HG03342 (cell line): ENCODE data around the gene SPCS2.

Source experiments
- ATAC-seq: cut with Tn5 transposase; IDR thresholded peaks from one replicate; pipeline ENCODE4 v1.9.1; 2021; ENCODE audit warnings: mild to moderate bottlenecking, moderate library complexity; ENCODE audit not compliant: unreplicated experiment

The SPCS2 gene

DNA sequence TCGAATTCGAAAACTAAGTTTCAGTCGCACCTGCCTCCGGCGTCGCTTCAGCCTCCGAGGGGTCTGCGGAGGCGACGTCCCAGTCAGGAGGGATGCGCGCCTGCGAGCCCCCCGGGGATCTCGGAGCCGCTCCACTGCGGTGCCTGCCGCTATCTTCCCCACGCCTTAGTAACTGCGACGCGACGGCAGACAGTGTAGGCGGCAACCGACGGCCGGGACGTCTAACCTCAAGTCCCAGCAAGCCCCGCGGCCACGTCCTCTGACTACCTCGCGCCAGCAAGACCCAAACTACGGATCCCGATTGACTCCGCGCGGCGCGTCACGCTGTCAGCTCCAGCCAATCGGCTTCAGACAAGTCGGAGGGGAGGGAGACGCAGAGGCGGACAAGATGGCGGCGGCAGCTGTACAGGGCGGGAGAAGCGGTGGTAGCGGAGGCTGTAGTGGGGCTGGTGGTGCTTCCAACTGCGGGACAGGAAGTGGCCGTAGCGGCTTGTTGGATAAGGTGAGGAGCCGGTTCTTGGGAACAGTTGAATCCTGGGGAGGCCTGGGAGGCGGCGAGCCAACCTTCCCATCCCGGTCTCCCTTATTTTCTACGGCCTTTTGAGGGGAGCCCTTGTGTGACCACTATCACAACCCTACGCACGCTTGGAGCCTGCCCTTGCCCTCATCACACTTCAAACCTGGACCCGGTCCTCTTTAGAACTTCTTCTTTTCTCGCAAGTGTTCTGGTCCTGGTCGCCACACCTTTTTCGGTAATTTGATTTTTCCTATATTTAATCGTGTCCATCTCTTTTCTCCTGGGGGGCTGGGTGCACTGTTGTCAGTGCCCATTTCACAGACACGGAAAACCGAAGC, at the start of gene SPCS2, which contains the start of gene XRRA1:
Gene SPCS2 (plus strand): TSS at position 369 of the 855 bp plus-strand sequence. CDS start 20 bp downstream, at position 389.
Gene XRRA1 (minus strand): TSS at position 194 of the 855 bp plus-strand sequence. CDS start 8,213 bp downstream, outside the sequence.
- ATAC-seq, result peak; percentile 95

DNA sequence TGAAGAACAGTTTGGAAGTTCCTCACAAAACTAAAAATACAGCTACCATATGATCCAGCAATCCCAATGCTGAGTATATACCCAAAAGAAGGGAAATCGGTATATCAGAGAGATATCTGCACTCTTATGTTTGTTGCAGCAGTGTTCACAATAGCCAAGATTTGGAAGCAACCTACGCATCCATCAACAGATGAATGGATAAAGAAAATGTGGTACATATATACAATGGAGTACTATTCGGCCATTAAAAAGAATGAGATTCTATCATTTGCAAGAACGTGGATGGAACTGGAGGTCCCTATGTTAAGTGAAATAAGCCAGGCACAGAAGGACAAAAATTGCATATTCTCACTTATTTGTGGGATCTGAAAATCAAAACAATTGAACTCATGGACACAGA, 46.7 kb upstream of the SPCS2 start:
- no peak for ATAC-seq

DNA sequence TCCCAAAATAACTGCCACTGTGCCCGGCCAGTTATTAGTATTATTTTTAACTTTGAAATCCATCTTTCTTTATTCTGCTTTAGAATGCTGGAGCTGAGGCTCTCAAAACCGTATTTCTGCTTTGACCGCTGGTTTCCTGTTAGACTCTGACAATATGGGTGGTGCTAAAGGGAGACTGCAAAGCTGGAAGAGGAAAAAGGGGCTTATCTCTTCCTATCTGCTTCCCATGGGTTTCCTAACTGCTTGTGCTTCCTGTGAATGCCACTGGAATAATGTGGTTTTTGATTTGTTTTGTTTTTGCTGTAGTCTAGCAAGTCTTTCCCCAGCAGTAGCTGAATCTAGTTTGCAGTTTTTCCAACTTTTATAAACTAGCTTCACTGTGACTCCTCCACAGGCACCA, 43.7 kb upstream of the SPCS2 start:
- no peak for ATAC-seq

DNA sequence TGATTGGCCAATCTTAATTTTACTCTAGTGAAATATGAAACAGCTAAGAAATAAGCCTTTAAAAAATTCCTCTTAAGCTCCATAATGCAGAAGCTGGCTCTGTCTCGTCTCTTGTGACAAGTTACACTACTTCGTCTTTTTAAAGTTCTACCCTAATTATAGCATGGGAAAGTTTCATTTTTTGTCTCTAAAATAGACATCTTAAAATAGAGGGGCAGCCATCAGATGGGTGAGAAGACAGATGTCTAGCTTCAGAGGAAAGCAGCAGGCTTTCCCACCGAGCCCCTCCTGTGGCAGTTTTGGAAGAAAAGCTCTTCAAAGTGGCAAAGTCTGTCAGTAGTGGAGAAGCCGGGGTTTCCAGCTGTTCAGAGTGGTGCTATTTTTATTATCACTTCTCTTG, 39.7 kb upstream of the SPCS2 start:
- no peak for ATAC-seq

DNA sequence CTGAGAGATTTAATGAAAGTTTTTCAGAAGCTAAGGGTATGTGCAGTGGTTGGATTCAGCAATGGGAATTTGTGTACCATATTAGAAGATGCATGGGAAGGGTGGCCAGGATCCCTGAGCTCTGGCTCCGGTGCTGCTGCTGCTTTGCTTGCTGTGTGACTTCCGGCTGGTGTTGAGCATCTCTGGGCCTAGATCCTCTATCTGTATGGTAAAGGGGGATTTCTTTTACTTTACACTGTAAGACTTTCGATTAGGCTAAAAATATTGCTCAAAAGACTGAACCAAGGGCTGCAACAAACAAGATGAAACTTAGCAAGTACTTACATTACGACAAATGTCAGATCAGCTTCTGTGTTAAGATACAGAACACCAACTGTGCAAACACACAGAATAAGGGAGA, 39.3 kb upstream of the SPCS2 start:
- ATAC-seq, result no peak

DNA sequence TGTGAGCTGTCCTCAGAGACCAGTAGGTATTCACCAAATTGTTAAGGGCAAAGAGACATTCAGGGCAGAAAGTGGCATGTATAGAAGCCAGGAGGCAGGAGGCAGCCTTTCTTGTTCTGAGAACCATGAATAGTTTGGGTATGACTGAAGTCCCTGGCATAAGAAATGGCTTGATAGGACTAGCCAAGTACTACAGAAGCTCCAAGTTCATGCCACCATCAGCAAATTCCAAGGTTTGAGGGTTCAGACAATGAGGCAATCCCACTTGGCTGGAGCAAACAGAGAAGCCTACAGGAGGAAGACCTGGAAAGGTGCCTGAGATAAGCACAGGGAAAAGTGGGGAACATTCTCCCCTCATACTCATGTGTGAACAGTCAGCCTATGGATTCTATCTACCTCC, 25.9 kb upstream of the SPCS2 start:
- no peak for ATAC-seq

DNA sequence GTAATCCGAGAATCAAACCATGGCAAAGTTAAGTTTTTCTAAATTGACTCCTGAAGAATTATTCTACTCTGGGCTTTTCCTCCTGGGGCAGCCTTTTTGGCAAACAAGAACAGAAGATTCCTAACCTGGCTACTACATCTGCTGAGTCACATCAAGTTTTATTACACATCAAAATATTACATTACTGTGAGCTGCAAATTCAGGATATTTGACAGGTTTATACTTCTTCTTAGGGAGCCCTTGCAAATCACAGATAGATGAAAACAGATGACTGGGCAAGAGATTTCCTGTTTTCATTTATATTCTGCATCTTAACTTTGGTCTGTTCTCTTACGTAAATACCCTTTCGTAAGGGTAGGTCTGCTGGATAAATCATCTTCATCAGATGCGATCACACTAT, 23.8 kb upstream of the SPCS2 start:
- ATAC-seq, result no peak

DNA sequence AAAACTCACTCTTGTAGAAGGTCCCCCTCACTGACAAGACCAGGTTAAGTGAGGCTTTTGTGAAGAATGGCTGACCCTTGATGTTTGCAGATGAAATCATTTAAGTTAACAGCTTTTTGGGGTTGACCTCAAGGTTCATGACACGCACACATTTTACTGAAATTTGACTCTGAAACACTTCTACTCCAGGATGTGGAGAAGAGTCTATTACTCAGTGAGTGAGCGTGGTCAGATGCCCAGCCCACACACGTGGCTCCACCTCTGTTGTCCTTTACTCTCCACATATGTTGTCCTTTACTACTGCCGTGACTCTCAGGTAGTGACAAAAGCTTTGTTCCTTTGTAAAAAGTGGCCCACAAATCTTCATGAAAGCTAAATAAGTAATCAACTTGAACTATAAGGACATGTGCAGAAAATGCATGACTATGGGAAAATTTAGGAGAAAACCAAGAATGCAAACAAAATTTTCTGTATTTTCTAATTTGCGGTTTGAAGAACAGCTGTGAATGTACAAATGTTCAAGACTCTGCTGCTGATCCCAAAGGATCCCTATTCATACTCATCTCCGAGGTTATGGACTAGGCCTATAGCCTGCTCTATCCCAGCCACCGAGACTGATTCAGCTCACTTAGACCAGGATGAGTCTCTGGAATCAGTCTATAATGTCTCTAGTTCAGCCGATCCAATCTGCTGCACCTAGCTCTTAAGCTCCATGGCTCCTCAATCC, 22.6 kb upstream of the SPCS2 start:
- no peak for ATAC-seq

DNA sequence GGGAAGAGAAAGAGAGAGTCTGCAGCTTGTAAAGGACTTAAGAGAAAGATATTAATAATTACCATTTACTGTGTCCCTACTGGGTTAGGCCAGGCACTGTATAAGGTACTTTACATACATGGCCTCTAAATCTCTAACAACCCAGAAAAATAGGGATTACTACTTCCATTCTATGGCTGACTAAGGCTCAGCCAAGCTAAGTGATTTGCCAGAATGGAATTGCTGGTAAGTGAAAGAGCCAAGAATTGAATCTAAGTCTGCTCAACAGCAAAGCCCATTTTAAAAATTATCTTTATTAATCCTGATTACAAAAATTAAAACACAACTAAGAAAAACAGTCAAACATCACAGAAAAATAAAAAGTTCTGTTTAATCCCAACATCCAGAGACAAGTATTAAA, 21.6 kb upstream of the SPCS2 start:
- ATAC-seq, result no peak

DNA sequence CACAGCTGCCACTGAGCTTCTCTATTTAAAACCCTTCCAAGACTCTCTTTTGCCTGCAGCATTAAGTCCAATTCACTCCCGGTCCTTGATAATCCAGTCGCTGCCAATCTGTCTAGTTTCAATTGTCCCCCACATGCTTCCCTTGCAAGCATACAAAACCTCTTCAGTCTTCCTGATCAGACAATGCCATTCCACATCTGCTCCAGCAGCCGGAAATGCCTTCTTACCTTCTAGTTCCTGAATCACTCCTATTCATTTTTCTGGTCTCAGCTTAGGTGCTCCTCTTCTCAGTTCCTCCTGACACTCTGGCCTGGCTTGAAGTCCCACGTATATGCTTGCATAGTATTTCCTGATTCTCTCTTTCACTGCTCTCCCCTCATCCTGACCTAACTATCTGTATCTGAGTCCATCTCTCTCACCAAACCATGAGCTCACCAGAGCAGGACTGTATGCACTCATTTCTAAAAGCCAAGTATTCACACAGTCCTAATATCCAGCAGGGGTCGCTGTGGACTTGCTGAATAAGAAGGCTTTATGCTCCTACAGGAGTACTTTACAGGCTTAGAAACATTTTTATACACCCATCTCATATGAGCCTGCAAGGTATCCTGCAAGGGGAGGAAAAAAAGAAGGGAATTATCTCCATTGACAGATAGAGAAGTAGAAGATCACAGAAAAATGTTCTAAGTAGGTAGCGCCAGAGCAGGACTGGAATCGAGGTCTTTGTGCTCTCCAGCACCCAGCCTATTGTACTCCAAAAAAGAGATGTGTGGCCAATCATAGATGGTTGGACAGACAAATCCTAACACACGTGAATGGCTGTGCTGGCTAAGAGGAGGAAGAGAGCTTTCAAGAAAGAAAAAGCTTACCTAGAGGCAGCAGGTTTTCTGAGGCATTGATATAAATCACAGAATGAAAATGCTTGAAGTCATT, 19.4 kb upstream of the SPCS2 start:
- ATAC-seq, result peak; percentile 75

DNA sequence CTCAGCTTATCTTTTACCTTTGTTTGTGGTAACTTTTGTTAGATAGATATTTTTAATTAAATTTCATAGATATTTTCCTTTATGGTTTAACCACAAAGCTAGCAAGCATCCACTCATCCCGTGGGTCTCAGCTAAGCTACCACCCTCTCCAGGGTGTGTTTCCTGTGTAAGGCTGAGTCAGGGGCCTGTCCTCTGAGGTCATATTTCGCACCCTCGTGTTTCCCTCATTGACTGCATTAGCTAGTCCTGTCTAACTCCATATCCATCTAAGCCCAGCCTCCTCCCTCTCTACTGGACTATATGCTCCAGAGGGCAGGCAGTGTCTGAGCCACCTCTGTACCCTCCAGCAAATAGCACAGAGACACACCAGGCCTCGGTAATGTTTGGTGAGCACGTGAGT, 16.9 kb upstream of the SPCS2 start:
- no peak for ATAC-seq

DNA sequence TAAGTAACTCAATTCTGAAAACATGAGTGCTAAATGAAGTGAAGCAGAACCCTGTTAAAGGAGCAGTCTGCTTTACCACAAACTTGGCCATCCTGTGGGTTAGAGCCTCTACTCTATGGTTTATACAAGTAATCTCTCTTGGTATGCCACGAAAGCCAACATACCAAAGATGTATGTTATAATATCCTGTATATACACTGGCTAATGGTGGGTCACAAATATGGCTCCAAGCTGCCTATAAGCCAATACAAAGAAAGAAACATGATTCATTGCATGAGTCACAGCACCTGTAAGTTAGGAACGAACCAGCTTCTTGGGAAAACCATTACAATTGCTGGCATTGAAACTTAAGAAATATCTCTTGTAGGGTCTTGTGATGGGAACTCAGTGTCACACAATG, 16.3 kb upstream of the SPCS2 start:
- ATAC-seq, result no peak

DNA sequence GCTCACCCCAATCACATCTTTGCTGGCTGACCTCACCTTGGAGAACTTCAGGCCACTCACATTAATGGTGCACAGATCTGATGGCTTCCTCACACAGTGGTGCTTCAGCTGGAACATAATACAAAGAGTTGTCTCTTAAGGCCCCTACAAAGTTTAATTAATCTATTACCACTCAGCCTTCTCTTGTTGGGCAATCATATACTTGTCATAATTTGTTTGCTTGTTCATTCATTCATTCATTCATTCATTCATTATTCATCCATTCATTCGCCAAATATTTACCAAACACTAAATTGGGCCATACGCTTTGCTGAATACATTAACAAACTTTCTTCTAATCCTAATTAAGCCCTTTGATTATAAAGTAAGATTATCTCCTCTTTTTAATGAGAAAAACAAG, 15.3 kb upstream of the SPCS2 start:
- ATAC-seq, result no peak

DNA sequence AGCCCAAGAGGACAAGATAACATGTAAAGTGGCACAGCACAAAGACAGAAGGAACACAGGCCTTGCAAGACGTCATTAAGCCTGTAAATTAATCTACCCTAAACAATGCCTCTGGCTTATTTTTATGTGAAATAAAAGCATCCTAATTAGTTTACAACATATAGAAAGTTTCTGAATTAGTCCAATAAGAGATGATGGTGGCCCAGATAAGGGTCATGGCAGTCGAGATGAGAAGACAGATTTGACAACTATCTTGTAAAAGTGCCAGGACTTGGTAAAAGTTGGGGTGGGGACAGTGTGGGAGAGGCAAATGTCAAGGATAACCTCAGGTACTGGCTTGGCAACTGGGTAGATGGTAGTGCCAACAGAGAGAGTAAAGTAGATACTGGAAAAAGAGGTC, 13.8 kb upstream of the SPCS2 start:
- ATAC-seq, result no peak

DNA sequence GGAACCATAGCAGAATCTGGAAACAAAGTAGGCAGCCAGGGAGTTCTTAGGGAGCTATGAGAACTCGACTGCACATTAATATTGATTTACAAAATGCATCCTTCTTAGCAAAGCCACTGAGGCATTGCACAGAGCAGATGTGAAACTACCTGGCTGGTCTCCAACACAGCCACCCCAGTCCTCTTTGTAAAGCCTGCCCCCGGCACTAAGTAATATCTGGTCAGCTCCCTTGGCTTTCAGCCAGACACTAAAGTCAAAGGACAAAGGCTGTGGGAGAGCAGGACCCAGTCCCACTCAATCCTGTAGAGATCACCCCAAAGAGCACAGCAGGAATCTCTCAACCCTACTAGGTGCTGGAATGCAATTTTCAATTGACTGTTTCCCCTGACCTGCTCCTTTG, 13.0 kb upstream of the SPCS2 start:
- no peak for ATAC-seq

DNA sequence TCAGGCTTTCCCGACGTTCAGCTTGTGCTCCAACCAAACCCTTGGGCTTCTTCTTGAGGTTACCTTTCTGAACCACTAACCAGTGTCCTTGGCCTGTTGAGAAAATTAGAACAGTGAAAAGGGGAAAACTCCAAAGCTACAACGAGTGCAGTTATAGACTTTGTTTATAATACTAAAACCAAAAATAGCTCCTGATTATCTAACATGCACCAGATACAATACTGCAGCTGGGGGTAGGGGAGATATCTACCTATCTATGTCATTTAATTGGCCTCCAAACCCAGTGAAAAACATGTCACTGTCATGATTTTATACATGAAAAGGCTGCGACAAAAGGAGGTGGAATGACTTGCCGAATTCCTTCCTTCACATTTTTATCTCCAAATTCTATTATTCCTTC, 12.1 kb upstream of the SPCS2 start:
- ATAC-seq, result no peak

DNA sequence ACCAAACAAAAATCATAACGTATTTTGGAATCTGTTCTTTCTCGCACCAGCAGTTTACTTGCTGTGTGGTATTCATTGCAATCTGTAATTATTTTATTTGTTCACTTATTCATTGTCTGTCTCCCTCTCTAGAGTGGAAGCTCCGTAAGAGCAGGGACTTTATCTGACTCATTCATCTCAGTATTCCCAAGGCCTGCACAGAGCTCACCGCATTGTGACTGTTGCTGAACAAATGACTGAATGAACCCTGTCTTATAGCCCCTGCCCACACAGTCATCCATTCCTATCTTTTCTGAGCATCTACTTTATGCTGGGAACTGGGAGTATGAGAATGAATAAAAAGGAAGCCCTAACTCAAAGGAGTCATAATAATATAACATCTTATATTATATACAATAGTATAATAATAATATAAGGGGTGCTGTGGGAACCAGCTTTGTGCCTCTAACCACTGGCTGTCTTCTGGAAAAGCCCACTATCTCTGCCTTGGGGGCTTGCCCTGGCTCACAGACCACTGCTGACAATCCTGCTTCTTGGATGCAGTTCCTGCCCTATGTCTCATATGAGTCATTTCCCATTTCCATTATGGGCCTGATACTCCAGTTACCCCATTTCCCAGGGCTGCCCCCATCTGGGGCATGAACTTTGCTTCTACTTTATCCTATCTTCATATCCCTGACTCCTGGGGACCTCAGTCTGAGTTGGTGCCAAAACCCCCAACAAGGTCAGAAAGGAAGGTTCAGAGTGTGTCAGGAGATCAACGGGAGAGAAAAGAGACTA, 11.2 kb upstream of the SPCS2 start:
- no peak for ATAC-seq

DNA sequence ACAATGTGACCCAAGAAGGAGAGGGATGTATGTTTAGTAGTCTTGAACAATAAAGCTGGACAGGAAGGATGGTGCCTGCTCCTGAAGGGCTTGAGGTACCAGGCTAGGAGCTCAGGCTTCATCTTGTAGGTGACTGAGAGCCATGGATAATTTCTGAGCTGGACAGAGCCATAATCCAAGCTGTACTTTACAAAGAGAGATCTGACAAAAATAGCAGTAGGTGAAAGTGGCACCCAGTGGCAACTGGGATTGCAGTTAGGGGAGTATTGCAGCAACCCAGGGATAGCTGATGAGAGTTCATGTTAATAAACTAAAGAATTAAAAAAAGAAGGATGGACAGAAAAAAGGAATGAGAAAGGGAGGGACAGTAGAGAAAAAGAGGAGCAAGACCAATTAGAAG, 7.6 kb upstream of the SPCS2 start:
- ATAC-seq, result no peak

DNA sequence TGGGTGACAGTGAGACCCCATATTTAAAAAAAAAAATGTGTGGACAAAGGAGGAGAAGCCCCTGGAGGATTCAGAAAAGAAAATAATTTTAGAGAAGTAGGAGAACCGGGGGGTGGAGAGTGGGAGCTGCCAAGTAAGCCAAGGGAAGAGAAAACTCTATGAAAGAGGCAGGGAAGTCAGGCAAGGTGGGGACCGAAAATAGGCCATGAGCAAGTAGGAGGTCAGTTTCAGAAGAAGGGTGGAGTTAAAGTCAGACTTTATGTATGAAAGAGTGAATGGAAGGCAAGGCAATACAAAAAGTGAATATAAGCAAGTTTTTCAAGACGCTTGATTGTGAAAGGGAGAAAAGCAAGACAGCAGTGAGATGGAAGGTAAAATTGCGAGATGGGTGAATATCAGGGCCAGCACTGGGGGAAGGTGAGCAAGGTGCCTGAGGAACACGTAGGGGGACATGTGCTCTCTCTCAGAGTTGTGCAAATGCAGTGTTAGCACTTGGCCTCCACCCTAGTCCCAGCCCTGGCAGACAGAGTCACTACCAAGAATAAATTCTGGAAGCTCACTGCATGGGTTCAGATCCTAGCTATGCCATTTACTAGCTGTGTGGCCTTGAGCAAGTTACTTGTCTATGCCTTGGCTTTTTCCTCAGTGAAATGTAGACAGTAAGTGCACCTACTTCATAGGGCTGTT, 6.8 kb upstream of the SPCS2 start:
- ATAC-seq, result no peak

DNA sequence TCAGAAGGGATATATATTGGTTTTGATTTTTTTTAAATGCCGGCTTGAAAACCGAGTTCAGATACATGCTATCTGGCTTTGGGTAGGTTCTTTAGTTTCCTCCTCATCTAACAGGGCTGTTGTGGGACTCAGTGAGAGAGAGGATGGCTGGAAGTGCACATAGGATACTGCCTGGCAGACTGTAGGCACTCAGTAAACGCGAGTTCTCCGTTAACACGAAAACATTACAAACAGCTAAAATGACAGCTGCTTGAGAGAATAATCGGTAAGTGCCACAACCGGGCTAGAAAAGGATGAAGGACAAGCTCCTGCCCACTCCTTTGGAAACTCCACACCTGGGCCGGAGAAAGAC, 544 bp upstream of the SPCS2 start:
- peak; percentile 4 for ATAC-seq
